NCI-H446 treated with DMSO at 0.1 percent for 48 hours (cell line): ENCODE measurements around the gene COX6B2.
"Not testable (repeated sequence)": the region's sequence is repeated elsewhere in the genome, so short reads cannot be mapped to it uniquely, and the experiment has no call there.

Experiments used
- DNase-seq: peaks from one replicate; lab custom pipeline; 2025; lab: John Stamatoyannopoulos, UW

COX6B2 gene

DNA sequence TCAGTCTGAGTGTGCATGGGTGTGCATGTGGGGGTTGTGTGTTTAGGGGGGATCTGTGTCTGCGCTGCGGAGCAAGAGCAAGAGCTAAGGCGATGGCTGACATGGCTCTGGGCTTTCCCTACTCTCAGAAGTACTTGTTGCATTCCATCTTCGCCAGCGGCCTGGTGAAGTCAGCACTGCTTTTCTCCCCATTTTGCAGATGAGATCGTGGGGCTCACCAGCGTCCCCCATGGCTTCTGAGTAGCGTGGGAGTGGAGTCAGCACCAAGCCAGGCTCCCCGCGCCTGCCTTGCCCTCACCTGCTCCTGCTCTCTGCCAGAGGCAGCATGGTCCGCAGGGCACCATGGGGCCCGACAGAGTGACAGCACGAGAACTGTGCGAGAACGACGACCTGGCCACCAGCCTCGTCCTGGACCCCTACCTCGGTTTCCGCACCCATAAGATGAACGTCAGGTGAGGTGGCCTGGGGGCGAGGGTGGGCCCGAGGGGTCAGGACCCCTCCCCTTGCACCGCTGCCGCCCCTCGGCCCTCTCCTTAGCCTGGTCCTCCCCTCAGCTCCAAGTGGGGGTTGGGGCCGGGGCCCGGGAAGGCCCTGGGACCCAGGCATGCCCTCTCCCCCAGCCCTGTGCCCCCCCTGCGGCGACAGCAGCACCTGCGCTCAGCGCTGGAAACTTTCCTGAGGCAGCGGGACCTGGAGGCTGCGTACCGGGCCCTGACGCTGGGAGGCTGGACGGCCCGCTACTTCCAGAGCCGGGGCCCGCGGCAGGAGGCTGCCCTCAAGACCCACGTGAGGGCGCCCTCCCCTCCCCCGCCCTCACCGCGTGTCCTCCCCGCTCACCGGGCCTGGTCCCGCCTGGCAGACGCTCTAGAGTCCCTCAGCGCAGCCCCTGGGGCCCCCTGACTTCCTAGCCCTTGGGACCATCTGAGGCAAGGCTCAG is 12.7 kb downstream of the COX6B2 start:
- no peak for DNase-seq

DNA sequence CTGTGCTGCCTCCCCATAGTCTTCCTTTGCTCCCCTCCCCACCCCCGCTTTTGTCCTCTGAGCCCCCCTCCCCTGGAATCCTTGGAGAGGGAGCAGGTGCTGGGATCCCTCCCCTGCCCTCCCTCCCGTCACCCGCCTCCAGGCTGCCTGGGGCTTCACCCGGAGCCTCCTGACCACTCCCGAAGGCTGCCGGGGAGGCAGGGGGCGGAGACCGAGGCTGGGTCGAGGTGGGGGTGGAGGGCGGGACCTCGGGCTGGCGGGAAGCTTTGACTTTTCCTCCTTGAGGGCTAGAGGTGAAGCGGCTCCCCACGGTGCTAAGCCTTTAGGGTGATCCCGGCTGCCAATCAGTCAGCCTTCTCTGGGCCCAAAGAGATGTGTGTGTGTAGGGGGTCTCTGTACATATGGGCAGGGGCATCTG is 13.3 kb downstream of the COX6B2 start:
- DNase-seq, result peak; percentile 5

DNA sequence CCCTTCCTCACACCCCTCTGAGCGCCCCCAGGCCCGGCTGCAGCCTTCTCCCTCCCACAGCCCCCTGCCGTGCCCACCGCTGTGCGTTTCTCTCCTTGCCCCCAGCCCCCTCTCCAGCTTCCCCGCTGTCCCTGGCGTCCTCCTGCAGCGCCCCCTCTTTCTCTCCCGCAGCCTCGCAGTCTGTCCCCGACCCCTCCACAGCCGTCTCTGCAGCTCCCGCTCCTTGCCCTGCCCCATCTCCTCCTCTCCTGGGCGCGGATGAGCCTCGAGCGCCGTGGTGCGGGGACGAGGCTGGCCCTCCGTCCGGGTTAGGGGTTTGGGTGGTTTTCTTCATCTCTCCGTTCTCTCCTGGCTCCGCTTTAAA is 13.8 kb downstream of the COX6B2 start:
- DNase-seq, result no peak

DNA sequence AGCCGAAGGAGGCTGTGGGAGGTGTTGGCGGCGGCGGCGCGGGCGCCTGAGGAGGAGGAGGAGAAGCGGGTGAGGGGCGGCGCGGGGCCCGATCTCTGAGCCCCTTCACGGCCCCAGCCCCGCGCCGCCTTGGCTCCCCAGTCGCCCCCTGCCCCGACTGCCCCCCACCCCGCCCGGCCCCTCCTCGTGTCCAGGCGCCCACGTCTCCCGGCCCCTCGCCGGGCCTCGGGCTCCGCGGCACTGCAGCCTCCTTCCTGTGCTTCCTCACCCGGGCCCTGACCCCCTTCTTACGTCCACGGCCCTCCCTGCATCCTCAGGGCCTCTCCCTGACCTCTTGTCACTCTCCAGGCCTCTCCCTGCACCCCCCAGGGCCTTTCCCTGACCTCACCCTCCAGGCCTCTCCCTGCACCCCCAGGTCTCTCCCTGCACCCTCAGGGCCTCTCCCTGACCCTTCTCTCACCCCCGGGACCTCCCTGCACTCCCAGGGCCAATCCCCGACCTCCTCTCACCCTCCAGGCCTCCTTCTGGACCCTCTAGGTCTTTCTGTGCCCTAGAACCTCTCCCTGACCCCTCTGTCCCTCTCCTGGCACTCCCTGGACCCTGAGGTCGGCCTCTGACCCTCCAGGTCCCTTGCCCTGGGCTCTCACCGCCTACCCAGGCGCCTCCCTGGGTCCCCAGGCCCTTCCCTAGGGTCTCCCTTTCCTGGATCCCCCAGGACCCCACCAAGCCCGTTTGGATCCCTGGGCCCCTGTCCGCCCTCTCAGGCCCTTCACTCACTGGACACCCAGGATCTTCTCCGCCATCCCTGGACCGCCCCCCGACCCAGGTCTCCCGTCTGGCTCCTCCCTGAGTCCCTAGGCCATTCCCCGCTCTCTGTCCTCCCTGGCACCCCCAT is 14.4 kb downstream of the COX6B2 start:
- no peak for DNase-seq

DNA sequence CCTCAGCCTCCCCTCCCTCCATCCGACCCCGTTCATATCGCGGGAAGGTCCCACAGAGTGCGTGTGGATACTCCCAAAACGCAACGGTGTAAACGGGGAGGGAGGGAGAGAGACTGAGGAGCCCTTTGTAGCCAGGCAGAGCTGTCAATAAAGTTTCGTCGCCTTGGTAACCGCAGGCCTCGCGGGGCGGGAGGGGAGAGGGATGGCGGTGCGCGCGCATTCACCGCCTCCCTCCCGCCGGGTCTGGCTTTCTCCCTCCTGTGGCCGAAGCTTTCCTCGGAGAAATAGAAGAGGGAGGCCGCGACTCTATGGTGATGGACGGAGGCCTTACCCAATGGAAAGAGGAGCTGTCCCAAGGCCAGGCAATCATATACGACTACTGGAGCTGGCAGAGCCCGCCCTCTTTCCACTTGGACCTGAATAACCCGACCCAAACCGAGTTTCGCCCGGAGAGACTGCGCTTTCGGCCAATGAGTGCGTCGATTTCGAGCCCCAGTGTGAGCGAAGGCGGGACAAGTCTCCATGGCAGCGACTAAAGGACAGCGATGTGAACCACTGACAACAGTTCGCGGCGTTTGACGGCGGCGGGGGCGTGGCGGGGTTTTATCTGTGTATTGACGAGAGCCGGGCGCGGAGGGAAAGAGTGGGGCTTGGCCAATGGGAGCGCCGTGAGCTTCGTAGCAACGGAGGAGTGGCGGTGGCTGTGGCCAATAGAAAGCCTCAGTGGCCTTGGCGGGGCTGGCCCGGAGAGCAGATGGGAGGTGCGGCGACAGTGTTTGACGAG is 15.2 kb downstream of the COX6B2 start, which contains the start of gene KMT5C:
TSS of gene KMT5C (plus strand) at position 772 of the 784 bp plus-strand sequence. CDS start 2,061 bp downstream, outside the sequence.
- peak; percentile 100 for DNase-seq

DNA sequence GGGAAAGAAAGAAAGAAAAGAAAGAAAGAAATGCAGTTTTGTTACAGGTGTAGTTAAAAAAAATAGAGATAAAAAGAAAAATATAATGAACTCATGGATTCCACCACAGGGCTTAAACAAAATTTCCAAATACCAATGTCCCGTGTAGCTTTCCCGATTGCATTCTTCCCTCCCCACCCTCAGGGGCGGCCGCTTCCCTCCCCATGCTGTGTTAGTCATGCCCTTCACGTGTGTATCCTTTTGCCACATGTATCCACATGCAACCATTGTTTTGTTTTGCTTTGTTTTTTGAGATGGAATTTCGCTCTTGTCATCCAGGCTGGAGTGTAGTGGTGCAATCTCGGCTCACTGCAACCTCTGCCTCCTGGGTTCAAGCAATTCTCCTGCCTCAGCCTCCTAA is 18.4 kb downstream of the COX6B2 start:
- DNase-seq, result no peak

DNA sequence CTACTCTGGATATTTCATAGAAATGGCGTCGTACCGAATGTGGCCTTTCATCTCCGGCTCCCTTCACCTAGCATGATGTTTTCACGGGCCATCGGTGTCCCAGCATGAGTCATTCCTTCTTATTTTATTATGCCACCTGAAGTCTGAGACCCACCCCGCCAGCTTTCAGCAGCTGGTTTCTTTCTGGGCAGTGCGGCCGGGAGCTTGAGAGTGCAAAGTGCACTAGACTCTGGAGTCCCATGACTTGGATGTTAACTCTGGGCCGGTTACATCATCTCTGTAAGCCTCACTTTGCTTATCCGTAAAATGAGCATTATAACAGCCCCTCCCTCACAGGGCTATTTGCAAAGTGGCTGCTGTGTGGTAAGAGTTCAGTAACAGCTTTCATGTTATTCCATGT is 20.6 kb downstream of the COX6B2 start:
- no peak for DNase-seq

DNA sequence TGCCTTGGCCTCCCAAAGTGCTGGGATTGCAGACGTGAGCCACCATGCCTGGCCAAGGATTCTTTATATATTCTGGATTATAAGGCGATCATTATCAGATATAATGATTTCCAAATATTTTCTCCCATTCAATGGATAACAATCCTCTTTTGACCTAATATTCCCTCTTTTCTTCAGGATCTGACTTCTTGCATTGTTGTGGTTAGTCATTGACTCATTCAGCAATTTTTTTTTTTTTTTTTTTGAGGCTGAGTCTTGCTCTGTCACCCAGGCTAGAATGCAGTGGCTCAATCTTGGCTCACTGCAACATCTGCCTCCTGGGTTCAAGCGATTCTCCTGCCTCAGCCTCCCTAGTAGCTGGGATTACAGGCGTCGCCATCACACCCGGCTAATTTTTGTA is 24.7 kb downstream of the COX6B2 start:
- DNase-seq, result not testable (repeated sequence)

DNA sequence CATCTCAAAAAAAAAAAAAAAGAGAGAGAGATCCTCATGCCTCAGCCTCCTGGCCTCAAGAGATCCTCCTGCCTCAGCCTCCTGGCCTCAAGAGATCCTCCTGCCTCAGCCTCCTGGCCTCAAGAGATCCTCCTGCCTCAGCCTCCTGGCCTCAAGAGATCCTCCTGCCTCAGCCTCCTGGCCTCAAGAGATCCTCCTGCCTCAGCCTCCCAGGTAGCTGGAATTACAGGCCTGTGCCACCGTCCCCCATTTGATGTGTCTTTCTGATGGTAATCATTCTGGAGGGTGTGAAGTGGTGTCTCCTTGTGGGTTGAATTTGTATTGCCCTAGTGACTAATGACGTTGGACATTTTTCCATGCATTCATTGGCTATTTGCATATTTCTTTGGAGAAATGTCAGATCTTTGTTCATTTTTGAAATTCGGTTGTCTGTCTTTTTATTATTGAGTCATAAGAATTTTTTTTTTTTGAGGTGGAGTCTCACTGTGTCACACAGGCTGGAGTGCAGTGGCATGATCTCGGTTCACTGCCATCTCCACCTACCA is 25.7 kb downstream of the COX6B2 start:
- DNase-seq, result peak; percentile 22

DNA sequence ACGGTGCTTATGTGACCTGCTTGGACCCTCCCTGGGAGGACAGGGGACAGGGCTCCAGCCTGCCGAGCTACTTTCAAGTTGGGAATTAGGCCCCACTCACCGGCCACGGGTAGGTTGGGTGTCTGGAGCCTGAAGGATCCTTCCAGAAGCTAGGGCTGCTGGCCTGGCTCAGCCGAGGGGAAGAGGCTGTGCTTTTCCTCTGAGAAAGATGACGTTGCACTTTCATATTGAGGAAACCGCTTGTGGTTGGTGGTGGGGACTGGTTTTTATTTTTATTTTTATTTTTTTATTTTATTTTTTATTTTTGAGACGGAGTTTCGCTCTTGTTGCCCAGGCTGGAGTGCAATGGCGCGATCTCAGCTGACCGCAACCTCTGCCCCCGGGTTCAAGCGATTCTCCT is 29.3 kb downstream of the COX6B2 start, which contains the start of gene TMEM150B:
TSS of gene TMEM150B (minus strand) at position 170 of the 400 bp plus-strand sequence. CDS start 4,305 bp downstream, outside the sequence.
- no peak for DNase-seq

DNA sequence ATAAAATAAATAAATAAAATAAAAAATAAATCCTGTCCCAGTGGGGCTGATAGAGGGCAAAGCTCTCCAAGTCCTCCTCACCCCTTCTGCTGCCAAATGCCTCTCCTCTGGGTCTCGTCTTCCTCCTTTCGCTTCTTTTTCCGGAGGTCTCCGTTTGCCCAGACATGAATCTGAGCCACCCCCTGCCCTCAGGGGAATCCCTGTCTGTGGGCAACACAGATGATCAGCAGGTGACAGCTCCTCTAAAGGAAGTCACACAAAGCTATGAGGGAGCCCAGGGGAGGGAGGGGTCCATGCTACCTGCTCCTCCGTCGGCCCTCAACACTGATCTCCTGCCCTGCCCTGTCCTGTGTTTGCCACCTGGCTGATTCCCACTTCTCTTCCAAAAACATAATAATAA is 29.9 kb downstream of the COX6B2 start:
- no peak for DNase-seq

DNA sequence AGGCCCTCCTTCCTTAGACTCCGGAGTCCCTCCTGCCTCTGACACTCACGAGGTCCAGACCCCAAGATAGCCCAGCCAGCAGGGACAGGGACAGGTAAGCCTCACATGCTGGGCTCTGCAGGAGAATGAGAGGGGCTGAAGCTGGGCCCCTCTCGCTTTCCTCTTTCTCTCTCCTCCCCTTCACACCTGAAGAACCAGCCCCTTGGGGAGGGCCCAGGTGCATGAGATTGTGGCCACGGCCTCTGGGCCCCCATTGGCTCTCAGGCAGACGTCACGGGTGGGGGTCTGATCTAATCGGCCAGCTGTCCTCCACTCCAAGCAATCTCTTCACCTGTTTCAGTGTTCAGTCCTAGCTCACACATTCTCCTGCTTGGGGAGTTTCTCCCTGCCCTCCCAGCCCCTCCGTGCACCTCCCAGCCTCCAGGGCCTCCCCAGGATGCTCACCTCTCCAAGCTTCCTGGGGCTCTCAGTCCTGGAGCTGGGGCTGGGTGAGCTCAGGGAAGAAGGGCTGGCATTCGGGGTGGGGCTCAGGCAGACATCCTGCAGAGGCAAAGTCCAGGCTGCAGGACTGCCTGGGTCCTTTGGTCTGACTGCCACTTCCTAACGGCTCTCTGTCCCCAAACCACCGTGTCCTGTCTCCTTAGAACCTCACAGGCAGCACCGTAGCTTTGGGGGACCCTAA is 32.2 kb downstream of the COX6B2 start:
- DNase-seq, result no peak

DNA sequence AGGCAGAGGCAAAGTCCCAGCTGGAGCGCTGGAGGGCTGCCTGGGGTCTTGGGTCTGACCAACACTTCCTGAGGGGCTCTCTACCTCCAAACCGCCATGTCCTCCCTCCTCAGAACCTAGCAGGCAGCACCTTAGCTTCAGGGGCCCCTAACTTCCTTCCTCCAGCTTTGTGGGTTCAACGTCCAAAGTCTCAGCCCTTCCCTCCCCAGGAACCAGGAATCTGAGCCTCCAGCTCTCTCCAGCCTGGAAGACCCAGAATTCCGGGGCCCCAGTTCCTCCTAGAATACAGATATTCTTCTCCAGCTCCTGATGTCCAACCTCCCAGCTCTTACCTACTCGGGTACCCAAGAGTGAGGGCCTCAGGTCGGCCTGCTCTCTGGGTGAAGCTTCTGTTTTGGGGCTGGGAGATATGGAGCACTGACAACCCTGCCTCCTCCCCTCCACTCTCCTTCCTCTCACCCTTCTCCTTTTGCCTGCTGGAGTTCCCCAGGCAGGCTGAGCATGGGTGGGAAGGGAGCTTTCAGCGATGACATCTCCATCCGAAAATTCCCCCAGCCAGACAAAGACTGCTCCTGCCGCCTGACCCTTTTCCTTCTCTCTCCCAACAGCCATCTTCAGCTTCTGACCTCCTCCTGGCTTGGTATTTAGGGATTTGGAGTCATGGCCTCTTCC is 32.9 kb downstream of the COX6B2 start:
- DNase-seq, result no peak

DNA sequence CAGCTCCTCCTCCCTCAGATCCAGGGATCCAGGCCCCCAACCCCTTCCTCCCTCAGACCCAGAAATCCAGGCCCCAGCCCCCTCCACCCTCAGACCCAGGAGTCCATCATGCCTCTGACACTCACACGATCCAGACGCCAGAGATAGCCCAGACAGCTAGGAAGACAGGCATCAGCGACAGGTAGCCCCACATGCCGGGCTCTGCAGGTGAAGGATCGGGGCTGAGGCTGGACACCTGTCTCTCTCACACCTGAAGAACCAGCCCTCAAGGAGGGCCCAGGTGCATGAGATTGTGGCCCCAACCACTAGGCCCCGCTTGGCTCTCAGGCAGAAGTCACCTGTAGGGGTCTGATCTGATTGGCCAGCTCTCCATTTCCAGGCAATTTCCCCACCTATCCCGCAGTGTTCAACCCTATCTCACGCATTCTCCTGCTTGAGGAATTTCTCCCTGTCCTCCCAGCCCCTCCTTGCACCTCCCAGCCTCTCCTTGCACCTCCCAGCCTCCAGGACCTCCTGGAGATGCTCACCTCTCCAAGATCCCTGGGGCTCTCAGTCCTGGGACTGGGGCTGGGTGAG is 33.6 kb downstream of the COX6B2 start:
- DNase-seq, result no peak

DNA sequence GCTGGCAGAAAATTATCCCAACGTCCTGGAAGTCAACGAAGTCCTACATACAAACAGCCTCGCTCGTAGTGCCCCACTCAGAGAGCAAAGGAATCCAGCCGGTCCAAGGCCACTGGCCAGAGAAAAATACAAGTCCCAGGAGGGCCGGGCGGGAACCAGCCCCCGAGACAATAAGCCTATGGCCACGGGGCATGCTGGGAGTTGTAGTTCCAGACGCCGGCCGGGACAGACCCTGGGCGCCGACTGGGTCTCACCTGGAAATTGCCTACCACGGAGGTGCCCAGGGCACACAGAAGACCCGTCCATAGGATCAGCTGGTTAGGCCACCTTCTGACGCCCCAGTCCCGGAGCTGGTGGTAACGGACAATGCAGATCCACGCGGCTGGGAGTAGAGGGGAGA is 34.7 kb downstream of the COX6B2 start:
- no peak for DNase-seq

DNA sequence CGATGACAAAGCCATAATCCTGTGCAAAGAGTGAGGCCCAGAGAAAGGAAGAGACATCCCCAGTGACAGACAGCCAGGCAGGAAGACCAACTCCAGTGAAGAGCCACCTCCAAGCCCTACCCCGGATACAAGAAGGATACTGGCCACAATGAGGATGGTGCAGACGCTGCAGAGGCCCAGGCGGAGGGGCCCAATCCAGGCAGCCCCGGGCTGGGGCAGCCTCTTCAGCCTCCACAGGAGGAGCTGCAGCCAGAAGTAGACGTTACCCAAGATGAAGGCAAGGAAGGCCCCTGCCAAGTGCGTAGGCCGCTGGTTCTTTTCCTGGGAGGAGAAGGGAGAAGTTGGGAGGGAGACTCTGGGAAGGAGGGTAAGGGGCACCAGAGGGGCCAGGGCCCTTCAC is 37.9 kb downstream of the COX6B2 start:
- DNase-seq, result no peak

DNA sequence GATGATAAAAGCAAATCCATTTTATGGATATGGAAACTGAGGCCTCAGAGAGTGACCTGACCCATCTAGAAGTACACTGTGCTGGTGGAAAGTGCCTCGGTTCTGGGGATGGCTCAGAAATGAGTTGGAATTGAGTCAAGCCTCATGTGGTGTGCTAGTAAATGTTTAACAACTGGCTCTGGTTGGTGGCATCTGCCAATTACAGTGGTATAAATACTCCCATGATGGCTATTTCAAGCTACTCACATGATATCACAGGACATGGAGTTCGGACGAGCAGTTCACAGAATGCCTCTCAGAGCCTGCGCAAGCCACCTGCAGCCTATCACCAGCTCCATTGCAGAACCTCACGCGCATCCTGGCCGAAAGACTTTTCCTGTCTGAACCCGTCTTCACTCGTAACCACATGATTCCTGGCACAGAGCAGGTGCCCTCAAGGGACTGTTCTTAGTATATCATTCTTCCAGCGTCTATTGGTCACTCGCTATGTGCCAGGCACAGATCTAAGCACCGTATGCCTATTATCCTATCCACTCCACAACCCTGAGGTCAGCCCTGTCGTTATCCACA is 38.5 kb downstream of the COX6B2 start:
- DNase-seq, result no peak

DNA sequence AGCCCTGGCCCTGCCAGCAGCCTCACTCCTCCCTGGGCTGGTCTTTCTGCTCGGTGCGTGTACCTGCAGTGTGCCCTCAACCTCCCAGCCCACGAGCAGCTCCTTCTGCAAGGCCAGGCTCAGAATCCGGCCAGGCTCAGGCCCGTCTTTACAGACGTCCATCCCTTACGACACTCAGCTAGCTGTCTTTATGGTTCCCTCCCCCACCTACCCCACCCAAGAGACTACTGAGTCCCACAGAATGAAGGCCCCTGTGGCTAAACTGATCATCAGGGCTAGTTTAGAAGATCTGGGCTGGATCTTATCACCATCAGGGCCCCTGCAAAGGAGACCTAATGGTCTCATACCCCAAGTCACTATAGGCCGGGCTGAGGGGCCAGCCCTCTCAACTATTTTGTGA is 40.1 kb downstream of the COX6B2 start:
- no peak for DNase-seq

DNA sequence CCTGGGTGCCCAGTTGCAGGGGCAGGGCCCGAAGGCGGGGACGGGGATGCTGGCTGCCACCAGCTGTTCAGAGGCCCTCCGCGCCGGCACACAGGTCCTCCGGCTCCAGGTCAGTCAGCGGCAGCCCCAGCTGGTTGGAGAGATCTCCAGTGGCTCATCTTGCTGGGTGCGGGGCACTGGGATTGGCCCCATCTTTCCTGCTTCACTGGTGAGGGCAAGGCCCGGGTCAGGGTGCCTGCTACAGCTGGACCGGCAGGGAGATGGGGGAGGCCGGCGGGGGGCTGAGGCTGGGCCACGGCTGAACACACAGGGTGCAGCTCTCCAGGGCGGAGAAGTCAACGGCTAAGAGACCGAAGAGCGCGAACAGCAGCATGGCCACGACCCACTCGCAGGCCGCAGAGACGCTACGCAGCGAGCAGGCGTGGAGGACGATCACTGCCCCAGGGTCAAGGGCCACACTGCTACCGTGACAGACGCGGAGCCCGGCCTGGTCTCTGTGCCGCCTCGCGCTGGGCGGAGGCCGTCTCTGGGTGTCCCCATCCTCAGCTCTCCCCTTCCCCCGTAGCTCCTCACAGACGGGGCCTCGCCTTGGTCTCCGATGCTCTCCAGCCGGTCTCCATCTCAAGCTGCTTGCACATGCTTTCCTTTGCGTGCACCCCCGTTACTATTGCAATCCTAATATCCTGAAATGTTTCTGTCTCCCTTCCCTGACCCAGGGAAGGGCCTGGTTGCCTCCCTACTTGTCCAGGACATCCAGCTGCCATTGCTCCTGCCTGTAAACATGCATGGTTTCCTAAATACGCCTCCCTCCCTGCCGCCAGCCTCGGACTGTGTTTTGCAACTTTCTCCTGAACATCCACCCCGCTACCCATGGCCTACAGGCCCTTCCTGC is 41.7 kb downstream of the COX6B2 start:
- no peak for DNase-seq
